Loucy (cell line): Measurements from ENCODE around the gene CCDC13.
A peak's percentile ranks its signal among the peaks of the same experiment; 100 is the strongest.

Experiments used
- H2AFZ ChIP-seq: fragments of 200-600 bp; sonication (generic); 2 replicates; pipeline ENCODE4 v1.6.0; 2016; ENCODE audit warnings: antibody characterized with exemption, mild to moderate bottlenecking, low read length, moderate library complexity
- H3F3A ChIP-seq: fragments of 200-600 bp; 2 replicates; pipeline ENCODE4 v1.6.0; 2016; ENCODE audit warnings: antibody characterized with exemption, low read depth, mild to moderate bottlenecking
- H3K27me3 ChIP-seq: fragments of 200-600 bp; sonication (generic); 2 replicates; pipeline ENCODE4 v1.6.1; 2014; ENCODE audit warnings: low read length, mild to moderate bottlenecking; ENCODE audit not compliant: insufficient read depth, poor library complexity, severe bottlenecking
- H3K36me3 ChIP-seq: fragments of 200-600 bp; sonication (generic); 2 replicates; pipeline ENCODE4 v1.6.1; 2016; ENCODE audit warnings: low read length; ENCODE audit not compliant: insufficient read depth
- H3K4me1 ChIP-seq: fragments of 200-600 bp; sonication (generic); 2 replicates; pipeline ENCODE4 v1.5.1; 2014; ENCODE audit warnings: low read length, mild to moderate bottlenecking; ENCODE audit not compliant: insufficient read depth, poor library complexity, severe bottlenecking
- H3K4me2 ChIP-seq: fragments of 200-600 bp; sonication (generic); 2 replicates; pipeline ENCODE4 v1.6.0; 2014; ENCODE audit warnings: antibody characterized with exemption, low read length, low read depth, mild to moderate bottlenecking; ENCODE audit not compliant: poor library complexity, severe bottlenecking
- H3K4me3 ChIP-seq: fragments of 200-600 bp; sonication (generic); 2 replicates; pipeline ENCODE4 v1.5.1; 2014; ENCODE audit warnings: low read length, mild to moderate bottlenecking, mixed read lengths; ENCODE audit not compliant: poor library complexity, severe bottlenecking
- H3K79me2 ChIP-seq: fragments of 200-600 bp; sonication (generic); 2 replicates; pipeline ENCODE4 v1.6.1; 2014; ENCODE audit warnings: low read length; ENCODE audit not compliant: insufficient read depth
- H3K9ac ChIP-seq: fragments of 200-600 bp; sonication (generic); 2 replicates; pipeline ENCODE4 v1.6.0; 2014; ENCODE audit warnings: mild to moderate bottlenecking, low read depth, low read length, moderate library complexity; ENCODE audit not compliant: poor library complexity, severe bottlenecking
- H3K9me2 ChIP-seq: fragments of 200-600 bp; sonication (generic); replicated peaks from 2 replicates; pipeline ENCODE4 v1.6.1; 2016; ENCODE audit warnings: low read depth, low read length, mixed read lengths
- H3K9me3 ChIP-seq: fragments of 200-600 bp; sonication (generic); 2 replicates; pipeline ENCODE4 v1.6.1; 2014; ENCODE audit warnings: mild to moderate bottlenecking, antibody characterized with exemption, low read length, low read depth; ENCODE audit not compliant: insufficient read depth
- H4K20me1 ChIP-seq: fragments of 200-600 bp; sonication (generic); 2 replicates; pipeline ENCODE4 v1.6.0; 2014; ENCODE audit warnings: antibody characterized with exemption, low read length, mild to moderate bottlenecking; ENCODE audit not compliant: insufficient read depth, poor library complexity, severe bottlenecking
- EZH2phosphoT487 ChIP-seq: fragments of 200-600 bp; IDR thresholded peaks from 2 replicates; pipeline ENCODE4 v1.6.1; 2018; ENCODE audit warnings: antibody characterized with exemption, mild to moderate bottlenecking, moderate library complexity, borderline replicate concordance
- TF ChIP-seq, protein P1 (sequence below): fragments of 200-600 bp; sonication (generic); conservative IDR thresholded peaks from 2 replicates; pipeline ENCODE4 v1.5.1; 2014; ENCODE audit warnings: mild to moderate bottlenecking, antibody characterized with exemption, low read length

Gene CCDC13

DNA sequence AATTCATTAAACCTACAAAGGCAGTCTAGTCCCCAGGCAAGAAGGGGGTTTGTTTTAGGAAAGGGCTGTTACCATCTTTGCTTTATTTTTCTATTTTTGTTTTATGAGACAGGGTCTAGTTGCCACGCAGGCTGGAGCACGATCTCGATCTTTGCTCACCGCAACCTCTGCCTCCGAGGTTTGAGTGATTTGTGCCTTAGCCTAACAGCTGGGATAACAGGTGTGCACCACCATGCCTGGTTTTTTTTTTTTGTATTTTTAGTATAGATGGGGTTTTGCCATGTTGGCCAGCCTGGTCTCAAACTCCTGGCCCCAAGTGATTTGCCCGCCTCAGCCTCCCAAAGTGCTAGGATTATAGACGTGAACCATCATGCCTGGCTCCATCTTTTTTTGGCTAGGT is 26.3 kb upstream of the CCDC13 start:
- Histone ChIP-seq H4K20me1 (peaks cover 27% of the 10 kb centered on the region), H3F3A (no peaks in the 10 kb centered on the region), H3K79me2 (peaks cover 58% of the 10 kb centered on the region), H3K4me1 (peaks cover 37% of the 10 kb centered on the region), H3K27me3 (no peaks in the 10 kb centered on the region), H3K4me3 (no peak overlapping the region), H3K9me2 (no peaks in the 10 kb centered on the region), H3K9ac (no peak overlapping the region), H3K9me3 (no peaks in the 10 kb centered on the region), H3K36me3 (no peaks in the 10 kb centered on the region), H2AFZ (no peak overlapping the region), H3K4me2 (no peak overlapping the region)
- TF ChIP-seq EZH2phosphoT487 = no peak
- TF ChIP-seq, protein P1, sequence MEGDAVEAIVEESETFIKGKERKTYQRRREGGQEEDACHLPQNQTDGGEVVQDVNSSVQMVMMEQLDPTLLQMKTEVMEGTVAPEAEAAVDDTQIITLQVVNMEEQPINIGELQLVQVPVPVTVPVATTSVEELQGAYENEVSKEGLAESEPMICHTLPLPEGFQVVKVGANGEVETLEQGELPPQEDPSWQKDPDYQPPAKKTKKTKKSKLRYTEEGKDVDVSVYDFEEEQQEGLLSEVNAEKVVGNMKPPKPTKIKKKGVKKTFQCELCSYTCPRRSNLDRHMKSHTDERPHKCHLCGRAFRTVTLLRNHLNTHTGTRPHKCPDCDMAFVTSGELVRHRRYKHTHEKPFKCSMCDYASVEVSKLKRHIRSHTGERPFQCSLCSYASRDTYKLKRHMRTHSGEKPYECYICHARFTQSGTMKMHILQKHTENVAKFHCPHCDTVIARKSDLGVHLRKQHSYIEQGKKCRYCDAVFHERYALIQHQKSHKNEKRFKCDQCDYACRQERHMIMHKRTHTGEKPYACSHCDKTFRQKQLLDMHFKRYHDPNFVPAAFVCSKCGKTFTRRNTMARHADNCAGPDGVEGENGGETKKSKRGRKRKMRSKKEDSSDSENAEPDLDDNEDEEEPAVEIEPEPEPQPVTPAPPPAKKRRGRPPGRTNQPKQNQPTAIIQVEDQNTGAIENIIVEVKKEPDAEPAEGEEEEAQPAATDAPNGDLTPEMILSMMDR = no peak

DNA sequence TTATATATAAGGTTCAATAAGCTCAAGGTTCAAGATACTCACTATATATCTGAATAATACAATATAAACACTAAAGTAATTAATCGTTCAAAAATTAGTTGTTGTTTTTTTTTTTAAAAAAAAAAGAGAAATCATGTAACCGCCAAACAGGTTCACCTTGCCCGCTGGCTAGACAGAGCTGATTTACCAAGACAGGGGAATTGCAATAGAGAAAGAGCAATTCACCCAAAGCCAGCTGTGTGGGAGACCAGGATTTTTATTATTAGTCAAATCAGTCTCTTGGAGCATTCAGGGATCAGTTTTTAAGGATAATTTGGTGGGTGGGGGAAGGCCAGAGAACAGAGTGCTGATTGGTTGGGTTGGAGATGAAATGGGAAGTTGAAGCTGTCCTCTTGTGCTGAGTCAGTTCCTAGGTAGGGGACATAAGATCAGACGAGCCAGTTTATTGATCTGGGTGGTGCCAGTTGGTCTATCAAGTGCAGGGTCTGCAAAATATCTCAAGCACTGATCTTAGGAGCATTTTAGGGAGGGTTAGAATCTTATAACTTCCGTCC is 23.4 kb upstream of the CCDC13 start:
- Histone ChIP-seq H3F3A (no peaks in the 10 kb centered on the region), H3K9me2 (no peaks in the 10 kb centered on the region), H3K27me3 (no peaks in the 10 kb centered on the region), H4K20me1 (peaks cover 7% of the 10 kb centered on the region), H3K36me3 (peaks cover 6% of the 10 kb centered on the region; the same call in 1 of the 2 replicates), H3K9me3 (no peaks in the 10 kb centered on the region), H2AFZ (no peak overlapping the region), H3K9ac (no peak overlapping the region), H3K4me2 (no peak overlapping the region), H3K4me3 (no peak overlapping the region), H3K4me1 (peaks cover 18% of the 10 kb centered on the region), H3K79me2 (peaks cover 39% of the 10 kb centered on the region)
- TF ChIP-seq, protein P1 = no peak
- TF ChIP-seq EZH2phosphoT487 = no peak

DNA sequence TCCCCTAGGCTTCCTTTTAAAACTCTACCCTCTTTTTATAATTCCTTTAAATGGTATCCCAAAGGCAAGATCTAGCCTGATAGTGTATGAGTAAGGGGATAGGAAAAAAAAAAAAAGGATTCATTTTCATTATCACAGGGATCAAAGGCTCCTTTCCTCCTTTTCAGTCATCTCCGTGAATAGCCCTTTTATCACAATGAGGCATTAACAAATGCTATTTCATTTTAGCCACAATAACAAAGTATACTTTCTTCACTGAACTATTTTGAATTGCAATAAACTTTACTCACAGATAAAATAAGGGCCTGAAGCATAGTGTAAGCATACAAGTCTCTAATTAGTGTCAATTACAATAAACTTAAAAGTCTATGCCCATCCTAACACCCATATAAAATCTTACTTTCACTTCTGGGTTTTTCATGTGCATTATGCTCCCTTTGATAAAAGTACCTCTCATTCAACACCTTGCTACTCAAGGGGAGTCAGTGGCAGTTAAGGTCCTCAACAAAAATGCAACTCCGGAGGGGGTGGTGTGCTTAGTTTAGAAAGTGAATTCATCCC is 22.6 kb upstream of the CCDC13 start:
- Histone ChIP-seq H2AFZ (no peak overlapping the region), H3K27me3 (no peaks in the 10 kb centered on the region), H3K4me3 (no peak overlapping the region), H3K9ac (no peak overlapping the region), H3K4me2 (peak overlapping the region; percentile 48), H3K9me3 (no peaks in the 10 kb centered on the region), H3K9me2 (no peaks in the 10 kb centered on the region), H4K20me1 (peaks cover 7% of the 10 kb centered on the region), H3K36me3 (peaks cover 6% of the 10 kb centered on the region; the same call in 1 of the 2 replicates), H3K79me2 (peaks cover 33% of the 10 kb centered on the region), H3K4me1 (peaks cover 11% of the 10 kb centered on the region), H3F3A (no peaks in the 10 kb centered on the region)
- TF ChIP-seq, protein P1 = no peak
- no peak for TF ChIP-seq EZH2phosphoT487
